ENCODE results near the gene THOC6. TPM values are rescaled to one million over a fixed set of nuclear protein-coding genes. Genes with fewer than 3 reads are reported as not detected.

Gene THOC6
- total RNA-seq, 1 donor from 2014 or later: 17.0 TPM

GRCh38 chr16:3076577-3076976 lies 52.7 kb downstream of the THOC6 start:
- no peak for DNase-seq (ENCODE audit: low read depth)
- Histone ChIP-seq H3K36me3 (ENCODE audit: control insufficient read depth, insufficient read depth, low read length) (no peaks in the 10 kb centered on the region), H3K4me3 (ENCODE audit: low read depth, low read length) (no peak overlapping the region), H3K27me3 (ENCODE audit: control insufficient read depth, insufficient read depth, low read length) (peaks cover 9% of the 10 kb centered on the region)
- no peak for TF ChIP-seq CTCF (IDR thresholded peaks at IDR 0.05; ENCODE audit: insufficient read depth, low read length, poor library complexity, severe bottlenecking)

Other genes with a start within 250 kb of the THOC6 start
- 557 and 714 TPM in 2 replicates for gene ELOB, start 246.8 kb upstream of the THOC6 start, total RNA-seq
- gene PRSS33, start 236.5 kb upstream of the THOC6 start, total RNA-seq: not detected in 2 replicates
- not detected in 2 replicates for gene PRSS41, start 225.6 kb upstream of the THOC6 start, total RNA-seq
- 0.29 and 3.0 TPM in 2 replicates for gene PRSS21, start 206.8 kb upstream of the THOC6 start, total RNA-seq
- 1.1 and 2.8 TPM in 2 replicates for gene ZG16B, start 193.7 kb upstream of the THOC6 start, total RNA-seq
- gene PRSS22, start 165.9 kb upstream of the THOC6 start, total RNA-seq: 71.8 and 76.0 TPM in 2 replicates
- 58.6 and 69.5 TPM in 2 replicates for gene FLYWCH2, start 140.8 kb upstream of the THOC6 start, total RNA-seq
- 48.4 and 66.1 TPM in 2 replicates for gene FLYWCH1, start 112.1 kb upstream of the THOC6 start, total RNA-seq
- 0.04 and 1.3 TPM in 2 replicates for gene KREMEN2, start 59.8 kb upstream of the THOC6 start, total RNA-seq
- 14.2 and 15.2 TPM in 2 replicates for gene PAQR4, start 54.7 kb upstream of the THOC6 start, total RNA-seq
- gene PKMYT1, start 43.6 kb upstream of the THOC6 start, total RNA-seq: 5.1 and 6.1 TPM in 2 replicates
- gene CLDN9, start 11.1 kb upstream of the THOC6 start, total RNA-seq: 1.0 and 3.1 TPM in 2 replicates
- 319 and 359 TPM in 2 replicates for gene CLDN6, start 5.9 kb upstream of the THOC6 start, total RNA-seq
- gene TNFRSF12A, start 3.7 kb upstream of the THOC6 start, total RNA-seq: 572 and 754 TPM in 2 replicates
- gene HCFC1R1, start 93 bp upstream of the THOC6 start, total RNA-seq: 10.2 and 18.4 TPM in 2 replicates
- 6.9 and 9.2 TPM in 2 replicates for gene BICDL2, start 12.9 kb downstream of the THOC6 start, total RNA-seq
- 0.17 TPM in 1 of 2 replicates, not detected in the other for gene MMP25, start 22.5 kb downstream of the THOC6 start, total RNA-seq
- 621 and 682 TPM in 2 replicates for gene IL32, start 41.6 kb downstream of the THOC6 start, total RNA-seq
- gene ZSCAN10, start 75.3 kb downstream of the THOC6 start, total RNA-seq: not detected in 2 replicates
- 25.1 and 27.9 TPM in 2 replicates for gene ZNF205, start 88.6 kb downstream of the THOC6 start, total RNA-seq
- gene ZNF213, start 111.0 kb downstream of the THOC6 start, total RNA-seq: 13.7 and 16.6 TPM in 2 replicates
- not detected in 2 replicates for gene OR1F1, start 164.2 kb downstream of the THOC6 start, total RNA-seq
- 5.0 and 7.9 TPM in 2 replicates for gene ZNF200, start 211.1 kb downstream of the THOC6 start, total RNA-seq
- gene MEFV, start 232.6 kb downstream of the THOC6 start, total RNA-seq: 0.14 and 0.21 TPM in 2 replicates

Measured in kidney epithelial cell (primary cell).